Glomerular endothelial cell (primary cell): ENCODE results near the gene HGFAC. TPM values are rescaled to one million over a fixed set of nuclear protein-coding genes. Genes with fewer than 3 reads are reported as not detected.

Source experiments
- DNase-seq: peaks from one replicate; pipeline ENCODE4 v3.0.0-alpha.2; 2011; ENCODE audit warnings: low read depth, low spot score; ENCODE audit errors: extremely low read depth
- total RNA-seq: library from RNA; depleted of rRNA; stranded (reverse); fragments of >200 nt; gene quantifications from 2 replicates; pipeline ENCODE4 v1.2.3, GENCODE V29; 2015

HGFAC gene
- total RNA-seq, 1 donor from 2014 or later, result 0.64 TPM

DNA sequence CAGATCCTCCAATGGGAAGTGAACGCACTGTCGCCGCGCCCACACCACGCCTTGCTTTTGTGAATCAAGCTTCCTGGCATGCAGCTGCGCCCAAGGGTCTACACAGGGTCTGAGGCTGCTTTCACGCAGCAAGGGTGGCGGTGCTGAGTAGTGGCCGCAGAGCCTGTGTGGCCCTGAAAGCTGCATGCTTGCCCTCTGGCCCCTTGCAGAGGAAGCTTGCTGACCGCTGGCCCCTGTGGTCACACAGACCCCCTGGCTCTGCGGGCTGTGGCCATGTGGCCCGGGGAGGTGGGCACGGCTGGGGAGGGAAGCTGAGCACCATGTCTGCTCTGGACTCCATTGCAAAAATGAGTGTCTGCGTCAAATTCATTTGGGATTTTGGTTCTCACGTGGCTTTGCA lies 30.1 kb downstream of the HGFAC start:
- no peak for DNase-seq

DNA sequence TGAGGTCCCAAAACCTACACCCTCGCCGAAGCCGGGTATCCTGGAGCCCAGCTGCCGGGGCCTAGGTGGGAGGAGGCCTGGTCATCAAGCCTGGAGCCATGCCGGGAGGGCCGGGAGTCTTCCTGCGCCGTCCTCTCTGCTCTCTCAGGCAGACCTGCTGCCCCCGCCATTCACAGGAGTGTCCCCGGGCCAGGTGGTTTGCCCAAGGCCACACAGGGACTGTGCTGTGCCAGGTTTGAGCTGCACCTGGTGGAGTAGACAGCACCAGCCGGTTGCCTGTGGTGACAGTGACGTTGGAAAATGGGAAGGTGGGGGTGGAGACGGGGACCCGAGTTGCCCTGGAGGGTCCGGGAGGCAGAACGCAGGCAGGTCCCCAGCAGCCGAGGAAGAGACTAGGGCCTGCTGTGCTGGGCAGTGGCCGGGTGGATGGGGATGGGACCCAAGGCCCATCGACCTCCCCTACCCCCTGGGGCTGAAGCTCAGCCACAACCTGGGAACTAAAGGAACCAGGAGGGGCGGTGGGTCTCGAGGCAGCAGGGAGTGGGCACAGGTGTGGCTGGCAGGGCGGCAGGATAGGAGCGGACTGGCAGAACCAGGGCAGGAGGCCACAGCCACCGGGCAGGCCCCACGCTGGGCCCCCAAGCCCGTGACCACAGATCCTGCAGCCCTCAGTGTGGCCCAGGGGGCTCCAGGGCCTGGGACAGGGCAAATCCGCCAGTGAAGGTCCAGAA lies 30.8 kb downstream of the HGFAC start:
- no peak for DNase-seq

DNA sequence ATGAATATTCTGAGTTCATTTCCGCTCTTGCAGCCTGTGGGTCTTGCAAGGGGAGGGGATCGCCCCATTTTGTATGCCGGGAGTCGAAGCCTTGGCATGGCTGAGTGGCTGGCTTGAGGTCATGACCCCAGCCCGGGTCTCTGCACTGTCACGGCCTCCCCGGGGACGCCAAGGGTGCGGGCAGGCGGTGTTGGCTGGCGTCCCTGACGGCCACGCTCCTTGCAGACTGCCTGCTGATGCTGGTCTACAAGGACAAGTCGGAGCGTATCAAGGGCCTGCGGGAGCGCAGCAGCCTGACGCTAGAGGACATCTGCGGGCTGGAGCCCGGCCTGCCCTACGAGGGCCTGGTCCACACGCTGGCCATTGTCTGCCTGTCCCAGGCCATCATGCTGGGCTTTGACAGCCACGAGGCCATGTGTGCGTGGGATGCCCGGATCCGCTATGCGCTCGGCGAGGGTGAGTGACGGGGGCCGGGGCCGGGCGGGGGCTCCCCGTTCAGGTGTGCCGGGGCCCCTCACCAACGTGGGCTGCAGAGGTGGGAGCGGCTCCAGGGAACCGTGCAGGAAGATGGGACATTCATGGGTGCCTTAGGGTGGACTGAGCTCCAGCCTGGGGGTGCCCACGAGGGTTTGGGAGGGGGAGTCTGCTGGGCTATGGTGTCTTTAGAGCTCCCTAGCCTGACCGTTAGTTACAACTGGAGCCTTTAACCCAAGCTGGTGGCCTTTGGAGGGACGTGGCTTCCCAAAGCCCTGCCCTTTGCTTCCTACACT lies 31.6 kb downstream of the HGFAC start:
- DNase-seq, result no peak

DNA sequence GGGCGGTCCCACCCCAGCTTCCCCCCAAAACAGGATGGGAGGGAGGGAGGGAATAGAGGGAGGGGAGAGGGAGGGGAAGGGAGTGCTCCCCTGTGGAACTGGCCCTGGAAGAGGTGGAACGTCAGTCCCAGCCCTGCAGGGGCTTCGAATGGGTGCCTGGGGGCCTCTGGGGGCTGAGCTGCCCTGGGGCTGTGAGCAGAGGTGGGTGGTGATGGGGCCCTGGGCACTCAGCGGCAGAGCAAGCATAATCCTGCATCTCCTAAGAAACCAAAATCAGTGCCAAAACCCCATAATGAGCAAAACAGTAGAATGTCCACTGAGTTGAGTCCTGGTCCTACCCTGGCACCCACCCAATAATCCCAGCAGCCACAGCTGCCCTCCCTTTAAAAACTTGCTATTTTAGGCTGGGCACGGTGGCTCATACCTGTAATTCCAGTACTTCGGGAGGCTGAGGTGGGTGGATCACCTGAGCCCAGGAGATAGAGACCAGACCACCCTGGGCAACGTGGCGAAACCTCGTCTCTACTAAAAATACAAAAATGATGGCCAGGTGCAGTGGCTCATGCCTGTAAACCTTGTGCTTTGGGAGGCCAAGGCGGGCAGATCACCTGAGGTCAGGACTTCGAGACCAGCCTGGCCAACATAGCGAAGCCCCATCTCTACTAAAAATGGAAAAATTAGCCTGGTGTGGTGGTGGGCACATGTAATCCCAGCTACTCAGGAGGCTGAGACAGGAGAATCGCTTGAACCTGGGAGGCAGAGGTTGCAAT lies 32.4 kb downstream of the HGFAC start:
- DNase-seq, result no peak

DNA sequence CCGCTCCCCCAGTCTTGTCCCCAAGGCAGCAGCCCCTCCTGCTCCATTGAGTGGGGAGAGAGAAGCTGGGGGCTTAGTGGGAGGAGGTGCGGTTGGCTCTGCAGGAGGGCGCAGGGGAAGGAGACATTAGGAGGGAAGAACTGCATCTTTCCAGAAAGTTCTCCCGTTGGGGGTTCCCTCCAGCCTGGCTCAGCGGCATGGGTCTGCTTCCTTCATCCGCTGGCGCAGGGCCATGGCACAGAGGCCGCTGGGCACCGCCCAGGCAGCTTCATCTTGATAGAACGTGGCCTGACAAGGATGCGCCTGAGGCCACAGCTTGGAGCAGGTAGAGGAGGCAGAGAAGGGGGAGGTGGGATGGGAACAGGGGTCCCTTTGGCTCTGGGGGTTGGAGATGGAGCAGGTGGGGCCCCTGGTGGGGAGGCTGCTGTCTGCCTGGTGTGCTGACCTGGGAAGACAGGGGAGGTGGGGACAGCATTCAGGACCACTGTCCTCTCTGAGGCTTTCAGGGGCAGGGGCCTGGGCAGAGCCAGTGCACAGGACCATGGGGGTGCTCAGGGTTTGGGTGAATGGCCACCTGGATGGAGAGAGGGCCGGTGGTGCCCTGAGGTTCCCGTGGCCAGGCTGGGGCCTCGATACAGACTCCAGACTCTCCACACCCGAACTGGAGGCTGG lies 33.4 kb downstream of the HGFAC start:
- no peak for DNase-seq

DNA sequence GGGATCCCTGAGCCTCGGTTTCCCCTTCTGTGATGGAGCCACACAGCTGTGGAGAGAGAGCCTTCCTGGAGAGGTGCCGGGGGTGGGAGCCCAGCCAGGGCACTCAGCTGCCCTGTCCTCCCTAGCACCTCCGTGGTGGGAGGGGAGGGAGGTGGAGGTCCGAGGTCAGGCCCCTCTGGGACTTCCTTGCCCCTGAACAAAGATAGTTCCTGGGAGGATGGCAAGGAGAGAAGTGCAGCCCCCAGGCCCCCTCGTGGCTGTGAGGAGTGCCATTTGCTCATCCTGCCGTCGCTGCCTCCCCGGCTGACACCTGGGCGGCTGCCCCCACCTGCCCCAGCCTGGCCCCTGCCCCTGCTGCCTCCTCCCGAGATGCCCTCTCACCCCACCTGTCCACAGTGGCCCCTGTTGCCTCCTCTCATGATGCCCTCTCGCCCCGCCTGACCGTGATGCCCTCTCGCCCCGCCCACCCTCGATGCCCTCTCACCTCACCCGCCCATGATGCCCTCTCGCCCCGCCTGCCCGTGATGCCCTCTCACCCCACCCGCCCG lies 34.0 kb downstream of the HGFAC start:
- DNase-seq, result no peak

DNA sequence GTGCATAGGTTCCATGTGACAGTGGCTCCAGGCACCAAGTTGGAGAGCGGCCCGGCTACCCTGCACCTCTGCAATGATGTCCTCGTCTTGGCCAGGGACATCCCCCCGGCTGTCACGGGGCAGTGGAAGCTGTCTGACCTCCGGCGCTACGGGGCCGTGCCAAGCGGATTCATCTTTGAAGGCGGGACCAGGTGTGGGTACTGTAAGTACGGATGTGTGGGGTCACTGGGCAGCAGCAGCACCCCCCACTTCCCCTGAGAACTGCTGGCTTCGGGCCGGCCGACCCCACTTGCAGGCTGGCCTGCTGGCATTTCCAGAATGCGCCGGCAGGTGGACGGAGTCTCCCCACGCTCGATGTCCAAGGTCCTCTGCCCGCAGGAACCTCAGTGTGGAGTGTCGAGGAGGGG lies 34.6 kb downstream of the HGFAC start:
- no peak for DNase-seq

DNA sequence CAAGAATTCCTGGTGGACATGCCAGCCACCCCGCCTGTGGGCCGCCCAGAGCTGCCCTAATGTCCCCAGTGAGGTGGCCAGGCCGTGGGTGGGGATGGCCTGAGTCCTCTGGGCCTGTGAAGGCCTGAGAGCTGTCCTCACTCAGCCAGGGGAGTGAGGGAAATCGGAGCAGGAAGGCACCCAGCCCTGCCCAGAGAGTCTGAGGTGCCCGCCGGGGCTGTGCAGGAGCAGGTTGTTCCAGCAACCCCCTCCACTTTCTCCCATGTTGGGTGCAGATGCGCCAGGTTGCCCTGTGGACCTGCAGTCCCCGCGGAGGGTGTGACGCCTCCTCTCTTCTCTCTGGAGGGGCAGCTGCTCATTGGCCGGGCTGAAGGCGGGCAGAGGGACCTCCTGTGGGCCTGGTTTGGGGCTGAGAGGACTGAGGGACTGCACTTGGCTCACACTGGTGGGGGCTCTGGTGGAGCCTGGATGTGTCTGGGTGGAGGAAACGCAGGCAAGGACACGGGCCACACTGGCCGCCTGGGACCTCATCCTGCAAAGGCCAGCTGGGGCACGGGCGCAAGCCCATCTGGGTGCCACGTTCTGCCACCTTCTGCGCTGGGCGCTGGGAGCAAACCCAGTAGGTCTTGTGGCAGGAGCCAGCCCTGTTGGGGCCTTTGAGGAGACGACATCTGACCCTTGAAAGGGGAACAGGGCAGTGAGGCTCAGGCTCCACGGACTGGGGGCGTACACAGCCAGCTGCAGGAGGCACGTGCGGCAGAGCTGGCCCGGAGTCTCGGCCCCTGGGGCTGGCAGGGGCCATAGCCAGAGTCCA lies 35.4 kb downstream of the HGFAC start:
- DNase-seq, result no peak

DNA sequence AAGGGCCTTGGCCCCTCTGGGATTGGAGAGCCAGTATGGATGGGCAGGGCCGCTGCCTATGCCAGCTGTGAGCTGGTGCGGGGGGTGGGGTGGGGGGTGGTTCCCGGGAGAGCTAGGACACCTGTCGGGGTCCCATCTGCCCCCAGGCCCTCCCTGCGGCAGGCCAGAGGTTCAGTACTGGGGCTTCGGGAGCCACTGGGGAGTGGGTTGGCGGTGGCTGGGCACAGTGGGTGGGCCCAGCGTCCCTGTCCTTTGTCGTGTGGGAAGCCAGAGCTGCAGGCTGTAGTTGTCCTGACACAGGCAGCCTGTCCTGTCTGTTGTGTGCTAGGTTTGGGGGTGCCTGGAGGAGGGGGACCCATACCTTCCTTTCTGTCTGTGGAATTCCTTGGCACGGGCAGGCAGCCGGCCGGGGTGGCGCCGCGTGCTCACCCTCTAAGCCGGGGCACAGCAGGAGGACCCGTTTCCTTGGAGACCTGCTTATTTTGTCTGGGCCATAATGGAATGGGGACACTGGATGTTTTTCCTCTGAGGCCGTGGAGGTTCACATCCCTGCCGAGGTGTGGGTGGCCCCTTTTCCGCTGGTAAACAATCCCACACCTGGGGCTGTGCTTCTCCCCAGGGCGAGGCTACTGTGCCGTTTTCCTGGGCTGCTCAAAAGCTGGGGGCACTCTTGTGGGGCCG lies 36.1 kb downstream of the HGFAC start:
- DNase-seq, result no peak

DNA sequence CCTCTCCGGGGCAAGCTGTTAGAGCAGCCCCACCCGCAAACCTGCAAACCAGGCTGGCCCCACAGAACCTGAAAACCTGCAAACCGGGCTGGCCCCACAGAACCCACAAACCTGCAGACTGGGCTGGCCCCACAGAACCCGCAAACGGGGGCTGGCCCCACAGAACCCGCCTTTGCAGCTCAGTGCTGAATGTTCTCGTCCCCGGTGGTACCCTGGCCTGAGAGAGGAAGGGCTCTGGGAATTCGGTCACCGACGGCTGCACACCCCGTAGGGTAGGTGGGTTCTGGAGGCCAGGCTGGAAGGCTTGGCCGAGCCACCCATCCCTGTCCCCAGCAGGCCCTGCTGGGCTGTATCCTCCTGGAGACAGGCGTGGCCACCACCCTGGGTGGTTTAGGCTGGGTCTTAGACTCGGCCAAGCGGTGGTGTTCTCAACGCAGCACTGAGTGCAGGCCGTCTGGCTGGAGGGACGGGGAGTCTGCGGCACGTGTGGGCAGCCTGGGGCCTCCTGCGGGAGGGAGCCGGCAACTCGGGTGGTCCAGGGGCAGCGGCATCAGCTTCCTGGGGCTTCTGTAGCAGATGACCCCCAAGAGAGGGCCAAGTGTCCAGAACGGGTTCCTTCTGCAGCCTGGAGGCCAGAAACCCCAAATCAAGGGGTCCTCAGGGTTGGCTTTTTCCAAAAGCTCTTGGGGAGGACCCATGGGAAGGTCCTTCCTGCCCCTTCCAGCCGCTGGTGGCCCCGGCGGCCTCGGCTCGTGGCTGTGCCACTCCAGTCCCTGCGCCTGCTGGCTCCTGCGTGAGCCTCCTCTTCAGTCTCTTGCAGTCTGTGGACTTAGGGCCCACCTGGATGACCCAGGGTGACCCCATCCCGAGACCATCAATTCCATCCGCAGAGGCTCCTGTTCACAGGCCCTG lies 36.9 kb downstream of the HGFAC start:
- DNase-seq, result no peak

DNA sequence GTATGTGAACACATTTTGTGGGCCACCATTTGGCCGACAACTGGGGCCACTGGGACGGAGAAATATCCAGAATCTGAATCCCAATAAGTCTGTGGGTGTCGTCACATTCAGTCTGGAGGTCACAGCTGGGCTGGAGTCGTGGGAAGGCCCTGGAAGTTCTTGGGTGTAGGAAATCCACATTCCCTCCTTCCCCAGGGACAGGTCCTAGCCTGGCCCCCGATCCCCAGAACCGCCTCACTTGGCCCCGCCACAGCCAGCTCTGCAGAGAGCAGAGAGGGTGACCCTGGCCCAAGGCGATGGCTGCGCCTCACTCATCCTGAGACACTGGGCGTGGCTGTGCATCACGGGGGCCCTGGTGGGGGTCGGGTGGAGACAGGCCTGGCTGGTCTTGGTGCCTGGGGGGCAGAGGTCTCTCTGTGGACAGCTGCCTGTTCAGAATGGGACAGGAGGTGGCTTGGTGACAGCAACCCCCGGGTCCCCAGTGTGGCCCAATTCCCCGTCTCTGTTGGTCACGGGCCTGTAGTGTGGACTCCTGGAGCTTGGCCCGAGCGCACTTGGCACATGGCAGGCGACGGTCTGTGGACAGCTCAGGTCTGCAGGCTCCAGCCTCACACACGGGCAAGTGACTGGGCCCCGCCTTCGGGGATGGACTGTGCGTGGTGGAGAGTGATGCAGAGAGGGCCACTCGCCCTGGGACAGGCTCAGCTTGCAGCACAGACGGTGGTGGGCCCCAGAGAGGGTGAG lies 37.8 kb downstream of the HGFAC start:
- DNase-seq, result no peak

DNA sequence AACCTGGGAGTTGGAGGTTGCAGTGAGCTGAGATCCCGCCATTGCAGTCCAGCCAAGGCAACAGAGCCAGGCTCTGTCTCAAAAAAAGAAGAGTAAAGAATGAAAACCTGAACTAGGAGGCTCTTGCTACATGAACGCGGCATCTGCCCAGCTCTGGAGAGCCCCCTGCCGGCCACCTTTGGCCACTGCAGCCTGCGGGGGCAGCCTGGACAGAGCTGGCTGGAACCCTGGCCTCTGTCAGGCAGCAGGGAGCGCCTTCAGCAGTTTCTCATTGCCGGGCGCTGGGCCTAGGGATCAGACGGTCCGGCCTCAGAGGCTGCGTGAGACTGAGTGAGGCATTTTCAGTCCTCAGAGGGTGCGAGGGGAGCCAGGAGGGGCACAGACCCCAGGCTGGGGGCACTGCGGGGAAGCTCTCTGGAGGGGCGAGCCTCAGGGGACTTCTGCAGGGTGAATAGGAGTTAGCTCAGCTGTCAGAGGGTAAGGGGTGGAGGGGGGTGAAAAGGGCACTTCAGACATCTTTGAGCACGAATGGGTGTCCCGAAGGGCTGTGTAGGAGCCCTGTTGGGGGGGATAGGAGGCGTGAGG lies 38.9 kb downstream of the HGFAC start:
- no peak for DNase-seq

DNA sequence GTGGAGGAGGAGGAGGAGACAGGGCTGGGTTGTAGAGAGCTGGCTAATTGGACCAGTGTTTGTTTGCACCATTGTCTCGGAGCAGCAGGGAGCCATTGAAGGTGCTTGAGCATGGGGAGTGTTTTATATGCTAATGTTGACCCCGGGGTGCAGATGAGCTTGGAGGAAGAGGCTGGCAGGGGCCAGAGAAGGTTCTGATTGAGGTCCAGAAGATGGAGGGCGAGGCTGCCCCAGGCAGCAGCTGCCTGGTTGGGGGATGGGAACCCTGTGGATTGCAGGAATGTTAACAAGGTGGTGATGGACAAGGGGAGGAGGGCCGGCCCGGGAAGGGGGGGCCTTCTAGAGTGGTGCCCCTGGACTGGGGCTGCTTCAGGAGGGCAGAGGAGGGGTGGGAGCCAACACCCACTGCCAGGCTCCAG lies 39.4 kb downstream of the HGFAC start:
- DNase-seq, result no peak

DNA sequence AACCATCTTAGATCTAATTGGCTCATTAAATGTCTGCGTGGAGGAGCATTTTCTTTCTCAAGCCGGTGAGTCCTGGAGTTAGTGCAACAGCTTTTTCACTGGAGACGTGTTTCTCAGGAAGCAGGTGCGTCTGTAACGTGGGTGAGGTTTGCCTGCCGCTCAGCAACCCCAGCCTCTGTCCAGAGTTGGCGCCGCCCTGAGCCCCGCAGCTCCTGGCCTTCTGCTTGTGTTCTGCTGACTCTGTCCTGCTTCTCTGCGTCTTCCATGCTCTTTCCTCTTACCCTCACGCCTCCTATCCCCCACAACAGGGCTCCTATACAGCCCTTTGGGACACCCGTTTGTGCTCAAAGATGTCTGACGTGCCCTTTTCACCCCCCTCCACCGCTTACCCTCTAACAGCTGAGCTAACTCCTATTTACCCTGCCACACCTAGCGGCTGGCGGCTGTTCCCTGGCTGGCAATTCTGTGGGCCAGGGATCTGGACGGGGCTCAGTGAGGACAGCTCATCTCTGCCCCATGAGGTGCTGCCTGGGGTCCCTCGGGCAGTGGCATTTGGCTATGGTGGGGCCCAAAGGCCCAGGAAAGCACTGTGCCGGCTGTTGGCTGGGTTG lies 40.1 kb downstream of the HGFAC start:
- no peak for DNase-seq

DNA sequence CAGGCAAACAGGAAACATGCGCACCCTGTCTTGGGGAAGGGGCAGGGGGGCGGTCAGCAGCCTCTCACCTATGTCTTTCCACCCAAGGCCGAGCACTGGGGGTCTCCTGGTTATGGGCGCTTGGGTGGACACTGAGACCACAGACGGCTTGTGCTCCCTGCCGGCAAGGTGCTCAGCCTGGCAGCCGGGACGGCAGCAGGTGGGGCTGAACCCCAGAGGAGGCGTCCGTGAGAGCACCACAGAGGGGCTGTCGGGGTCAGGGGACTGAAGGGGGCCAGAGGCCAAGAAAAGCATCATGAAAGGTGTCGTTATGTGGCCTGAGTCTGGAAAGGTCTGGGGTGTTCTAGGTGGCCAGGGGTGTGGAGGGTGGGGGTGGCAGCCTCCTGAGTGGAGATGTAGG lies 40.9 kb downstream of the HGFAC start:
- no peak for DNase-seq

DNA sequence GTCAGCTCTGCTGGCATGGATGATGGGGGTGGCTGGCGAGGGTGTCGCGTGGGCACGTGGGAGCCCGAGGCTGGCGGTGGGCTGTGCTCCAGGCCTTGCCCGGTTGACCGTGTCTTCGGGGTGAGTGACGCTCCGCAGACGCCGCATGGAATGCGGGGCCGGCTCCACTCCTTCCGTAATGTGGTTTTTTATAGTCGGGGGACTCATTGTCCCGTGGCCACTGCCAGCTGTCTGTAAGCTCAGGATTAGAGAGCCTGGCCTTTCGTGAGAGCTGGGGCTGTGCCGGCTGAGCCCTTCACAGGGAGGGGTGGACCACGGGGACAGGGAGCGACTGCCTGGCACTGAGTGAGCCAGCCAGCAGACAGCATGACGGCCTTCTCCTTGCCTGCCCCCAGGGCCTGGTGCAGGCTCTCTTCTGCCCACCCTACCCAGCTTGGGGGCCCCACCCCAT lies 41.7 kb downstream of the HGFAC start:
- DNase-seq, result no peak
